H9 (cell line): ENCODE results near the gene JAKMIP1. TPM values are rescaled to one million over a fixed set of nuclear protein-coding genes. Genes with fewer than 3 reads are reported as not detected.

ENCODE experiments used
- DNase-seq: peaks from one replicate; pipeline ENCODE4 v3.0.0-alpha.2; 2017
- H2AFZ ChIP-seq: one replicate; pipeline ENCODE4 v1.6.1; 2013; ENCODE audit warnings: mild to moderate bottlenecking, low read length, control low read depth, moderate library complexity
- H2AK5ac ChIP-seq: 2 replicates; pipeline ENCODE4 v1.6.1; 2013; ENCODE audit warnings: low read length, control low read depth, mixed read lengths; ENCODE audit not compliant: insufficient read length
- H2BK120ac ChIP-seq: one replicate; pipeline ENCODE4 v1.6.1; 2013; ENCODE audit warnings: low read depth, mild to moderate bottlenecking, low read length, control low read depth, inconsistent platforms; ENCODE audit not compliant: poor library complexity, severe bottlenecking
- H2BK12ac ChIP-seq: 2 replicates; pipeline ENCODE4 v1.6.1; 2013; ENCODE audit warnings: low read length, control low read depth, mixed read lengths, low read depth; ENCODE audit not compliant: insufficient read length
- H2BK15ac ChIP-seq: 2 replicates; pipeline ENCODE4 v1.6.1; 2013; ENCODE audit warnings: low read depth, low read length, control low read depth
- H2BK20ac ChIP-seq: one replicate; pipeline ENCODE4 v1.6.1; 2013; ENCODE audit warnings: low read depth, mild to moderate bottlenecking, low read length, control low read depth, inconsistent platforms; ENCODE audit not compliant: poor library complexity, severe bottlenecking
- H2BK5ac ChIP-seq: 2 replicates; pipeline ENCODE4 v1.6.1; 2013; ENCODE audit warnings: low read length, control low read depth, mixed read lengths; ENCODE audit not compliant: insufficient read length
- H3K14ac ChIP-seq: 2 replicates; pipeline ENCODE4 v1.6.1; 2013; ENCODE audit warnings: low read length, control low read depth; ENCODE audit not compliant: insufficient read depth
- H3K18ac ChIP-seq: 2 replicates; pipeline ENCODE4 v1.6.1; 2013; ENCODE audit warnings: low read depth, mild to moderate bottlenecking, mixed read lengths, low read length, control low read depth; ENCODE audit not compliant: insufficient read length
- H3K23ac ChIP-seq: 2 replicates; pipeline ENCODE4 v1.6.1; 2013; ENCODE audit warnings: low read length, control low read depth, mixed read lengths, low read depth; ENCODE audit not compliant: insufficient read length
- H3K23me2 ChIP-seq: 2 replicates; pipeline ENCODE4 v1.6.1; 2013; ENCODE audit warnings: low read depth, mild to moderate bottlenecking, mixed read lengths, low read length, control low read depth; ENCODE audit not compliant: insufficient read length, poor library complexity, severe bottlenecking
- H3K27ac ChIP-seq: 2 replicates; pipeline ENCODE4 v1.5.1; 2013; ENCODE audit warnings: low read length, control low read depth, mixed read lengths, low read depth; ENCODE audit not compliant: insufficient read length
- H3K27me3 ChIP-seq: 2 replicates; pipeline ENCODE4 v1.6.1; 2013; ENCODE audit warnings: low read length, control low read depth, inconsistent platforms; ENCODE audit not compliant: insufficient read depth
- H3K4ac ChIP-seq: 2 replicates; pipeline ENCODE4 v1.6.1; 2013; ENCODE audit warnings: low read depth, mild to moderate bottlenecking, control low read depth, inconsistent platforms, low read length, moderate library complexity
- H3K4me1 ChIP-seq: 2 replicates; pipeline ENCODE4 v1.6.1; 2013; ENCODE audit warnings: low read length, control low read depth, inconsistent platforms; ENCODE audit not compliant: insufficient read depth
- H3K4me2 ChIP-seq: 2 replicates; pipeline ENCODE4 v1.6.1; 2013; ENCODE audit warnings: low read length, control low read depth, mixed read lengths; ENCODE audit not compliant: insufficient read length, insufficient read depth
- H3K56ac ChIP-seq: 2 replicates; pipeline ENCODE4 v1.6.1; 2013; ENCODE audit warnings: low read depth, mild to moderate bottlenecking, mixed read lengths, low read length, control low read depth; ENCODE audit not compliant: insufficient read length
- H3K79me1 ChIP-seq: 2 replicates; pipeline ENCODE4 v1.6.1; 2013; ENCODE audit warnings: low read depth, mild to moderate bottlenecking, moderate library complexity, low read length, control low read depth, inconsistent platforms; ENCODE audit not compliant: insufficient read depth, poor library complexity, severe bottlenecking
- H3K79me2 ChIP-seq: 2 replicates; pipeline ENCODE4 v1.6.1; 2013; ENCODE audit warnings: low read length, control low read depth, inconsistent platforms; ENCODE audit not compliant: insufficient read depth
- H3K9ac ChIP-seq: 2 replicates; pipeline ENCODE4 v1.6.1; 2013; ENCODE audit warnings: low read length, control low read depth, mixed read lengths; ENCODE audit not compliant: insufficient read length; ENCODE audit errors: extremely low read depth
- H3K9me3 ChIP-seq: one replicate; pipeline ENCODE4 v1.6.1; 2013; ENCODE audit warnings: low read depth, low read length, inconsistent platforms; ENCODE audit not compliant: control insufficient read depth
- H3T11ph ChIP-seq: one replicate; pipeline ENCODE4 v1.6.1; 2013; ENCODE audit warnings: mild to moderate bottlenecking, low read length, control low read depth, inconsistent platforms
- H4K20me1 ChIP-seq: one replicate; pipeline ENCODE4 v1.6.1; 2013; ENCODE audit not compliant: control insufficient read depth, insufficient read length, insufficient read depth
- H4K5ac ChIP-seq: 2 replicates; pipeline ENCODE4 v1.6.1; 2013; ENCODE audit warnings: low read depth, mild to moderate bottlenecking, mixed read lengths, low read length, control low read depth; ENCODE audit not compliant: insufficient read length
- H4K8ac ChIP-seq: replicated peaks from 2 replicates; pipeline ENCODE4 v1.6.1; 2013; ENCODE audit warnings: low read length, control low read depth, mixed read lengths, low read depth; ENCODE audit not compliant: insufficient read length
- H4K91ac ChIP-seq: 2 replicates; pipeline ENCODE4 v1.6.1; 2013; ENCODE audit warnings: low read depth, mild to moderate bottlenecking, moderate library complexity, mixed read lengths, low read length, control low read depth; ENCODE audit not compliant: insufficient read length
- H3K27ac Mint-ChIP-seq, 3 experiments: 2 replicates in 2 of 3; 3 replicates in 1 of 3; pipeline ENCODE4 v1.8.0; 2020 to 2021; ENCODE audit warnings: mixed read lengths in 3 of 3, mild to moderate bottlenecking in 1 of 3, moderate library complexity in 1 of 3
- H3K27me3 Mint-ChIP-seq: 2 replicates; pipeline ENCODE4 v1.8.0; 2021; ENCODE audit warnings: low read depth, mild to moderate bottlenecking, moderate library complexity, mixed read lengths
- H3K36me3 Mint-ChIP-seq, 3 experiments: 2 replicates in 2 of 3; 3 replicates in 1 of 3; pipeline ENCODE4 v1.8.0; 2020 to 2021; ENCODE audit warnings: low read depth in 3 of 3, mixed read lengths in 3 of 3; ENCODE audit not compliant: insufficient read depth in 1 of 3
- H3K4me1 Mint-ChIP-seq, 2 experiments: 2 replicates each; pipeline ENCODE4 v1.8.0; 2020; ENCODE audit warnings: mixed read lengths in 2 of 2
- H3K4me3 Mint-ChIP-seq, 2 experiments: 2 replicates in 1 of 2; 3 replicates in 1 of 2; pipeline ENCODE4 v1.8.0; 2020 to 2021; ENCODE audit warnings: mild to moderate bottlenecking in 2 of 2, mixed read lengths in 2 of 2, moderate library complexity in 1 of 2
- H3K9me3 Mint-ChIP-seq, 2 experiments: 2 replicates in 1 of 2; 3 replicates in 1 of 2; pipeline ENCODE4 v1.8.0; 2020; ENCODE audit warnings: mild to moderate bottlenecking in 2 of 2, mixed read lengths in 2 of 2, moderate library complexity in 1 of 2
- CTCF ChIP-seq: fragments of 200-600 bp; sonication (generic); conservative IDR thresholded peaks from 3 replicates; pipeline ENCODE4 v1.8.0; 2021; ENCODE audit warnings: antibody characterized with exemption, mild to moderate bottlenecking
- WGBS: extraction: QIAGEN DNeasy Blood & Tissue Kit; methylation state at CpG from one replicate; pipeline ENCODE4 v1.1.7; 2013; ENCODE audit warnings: missing lambda C conversion rate, low lambda C conversion rate, mixed read lengths; ENCODE audit not compliant: insufficient read length; ENCODE audit errors: extremely low coverage; 5-methylcytosine and 5-hydroxymethylcytosine counted together
- total RNA-seq: library from RNA; stranded (reverse); gene quantifications from 2 replicates; pipeline ENCODE4 v1.2.1, GENCODE V29; 2021

Gene JAKMIP1
- total RNA-seq, 1 experiment from 2014 or later = 1.5 TPM

DNA sequence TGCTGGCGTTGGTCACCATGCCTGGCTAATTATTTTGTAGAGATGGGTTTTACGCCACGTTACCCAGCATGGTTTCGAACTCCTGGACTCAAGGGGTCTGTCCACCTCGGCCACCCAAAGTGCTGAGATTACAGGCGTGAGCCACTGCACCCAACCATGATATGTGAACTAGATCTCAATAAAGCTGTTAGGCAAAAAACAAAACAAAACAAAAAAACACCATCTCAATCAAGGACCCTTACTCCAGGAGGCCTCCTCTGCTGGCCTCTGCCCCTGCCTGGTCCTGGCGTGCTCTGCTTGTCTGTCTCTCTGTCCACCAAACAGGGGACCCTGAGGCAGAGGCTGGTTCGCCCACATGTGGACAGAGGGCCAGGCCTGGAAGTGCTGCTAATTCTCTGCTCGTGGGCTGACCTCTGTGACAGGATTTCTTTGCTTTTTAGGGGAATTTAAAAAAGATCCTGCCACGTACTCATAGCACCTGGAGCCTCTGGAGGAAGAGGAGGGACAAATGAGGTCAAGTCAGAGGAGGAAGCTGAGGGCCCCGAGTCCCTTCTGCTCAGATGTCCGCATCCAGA is 36.6 kb upstream of the JAKMIP1 start:
- H4K20me1 ChIP-seq = no peaks in the 10 kb centered on the region
- Mint-ChIP-seq H3K27me3 (peaks cover 10% of the 10 kb centered on the region; the same call in 1 of the 2 replicates), H3K9me3 (no peaks in the 10 kb centered on the region), H3K4me1 (no peaks in the 10 kb centered on the region), H3K4me3 (no peak overlapping the region), H3K27ac (no peak overlapping the region), H3K36me3 (no peaks in the 10 kb centered on the region)
- H3K79me2 ChIP-seq = no peaks in the 10 kb centered on the region
- H3K4me2 ChIP-seq = no peak overlapping the region
- H2BK12ac ChIP-seq = no peak overlapping the region
- no peak overlapping the region for H3K56ac ChIP-seq
- H3K4ac ChIP-seq = no peak overlapping the region
- no peak overlapping the region for H2BK15ac ChIP-seq
- WGBS = no CpG with 5 or more reads among the region's 12 CpGs
- no peaks in the 10 kb centered on the region for H3K27me3 ChIP-seq
- no peak overlapping the region for H3K27ac ChIP-seq
- H4K8ac ChIP-seq = no peak overlapping the region
- no peak overlapping the region for H3K9ac ChIP-seq
- no peak overlapping the region for H3K14ac ChIP-seq
- no peak for TF ChIP-seq CTCF
- H3K79me1 ChIP-seq = no peaks in the 10 kb centered on the region
- H3K9me3 ChIP-seq = no peaks in the 10 kb centered on the region
- no peak overlapping the region for H3T11ph ChIP-seq
- H2BK5ac ChIP-seq = no peak overlapping the region
- H4K91ac ChIP-seq = no peak overlapping the region
- H3K23ac ChIP-seq = no peak overlapping the region
- H3K23me2 ChIP-seq = no peaks in the 10 kb centered on the region
- H2BK20ac ChIP-seq = no peak overlapping the region
- H3K18ac ChIP-seq = no peak overlapping the region
- no peak overlapping the region for H4K5ac ChIP-seq
- peak; percentile 19 for DNase-seq
- no peaks in the 10 kb centered on the region for H3K4me1 ChIP-seq
- no peak overlapping the region for H2BK120ac ChIP-seq
- no peak overlapping the region for H2AFZ ChIP-seq
- no peak overlapping the region for H2AK5ac ChIP-seq
